ENCODE data around the gene KCNT1. TPM values are rescaled to one million over a fixed set of nuclear protein-coding genes. Genes with fewer than 3 reads are reported as not detected.

KCNT1 gene
- total RNA-seq, 4 donors from 2014 or later, result 0.09 TPM; not detected in 3

GRCh38 chr9:135778421-135778820, 76.4 kb downstream of the KCNT1 start:
- WGBS, 2 donors, result 80 to 100% methylated on average over 1 of the region's 19 CpGs
- H3K9me3 ChIP-seq, result no peaks in the 10 kb centered on the region
- intact Hi-C loops (cut with DNase I), result no loop called here
- TF ChIP-seq POLR2A (IDR thresholded peaks at IDR 0.05) (no peak), CTCF (IDR thresholded peaks at IDR 0.05) (no peak)
- H3K4me3 ChIP-seq, result no peak overlapping the region
- H3K36me3 ChIP-seq, result no peaks in the 10 kb centered on the region
- H3K27me3 ChIP-seq, result peaks cover 0 to 53% (median 0%) of the 10 kb centered on the region in 4 donors
- no peak for DNase-seq
- H3K4me1 ChIP-seq, result no peaks in the 10 kb centered on the region
- no peak overlapping the region for H3K27ac ChIP-seq

GRCh38 chr9:135779571-135779970, 77.6 kb downstream of the KCNT1 start:
- TF ChIP-seq CTCF (IDR thresholded peaks at IDR 0.05) (no peak), POLR2A (IDR thresholded peaks at IDR 0.05) (no peak)
- no peaks in the 10 kb centered on the region for H3K9me3 ChIP-seq
- H3K27me3 ChIP-seq, result peaks cover 0 to 57% (median 0%) of the 10 kb centered on the region in 4 donors
- no peaks in the 10 kb centered on the region for H3K4me1 ChIP-seq
- H3K27ac ChIP-seq, result no peak overlapping the region
- WGBS, 2 donors, result 78 to 90% methylated on average over 8 of the region's 14 CpGs
- H3K36me3 ChIP-seq, result no peaks in the 10 kb centered on the region
- DNase-seq, result no peak
- no peak overlapping the region for H3K4me3 ChIP-seq
- intact Hi-C loops (cut with DNase I), result no loop called here

GRCh38 chr9:135780086-135780485, 78.1 kb downstream of the KCNT1 start:
- TF ChIP-seq CTCF (IDR thresholded peaks at IDR 0.05) (no peak), POLR2A (IDR thresholded peaks at IDR 0.05) (no peak)
- Histone ChIP-seq H3K27ac (no peak overlapping the region), H3K4me1 (no peaks in the 10 kb centered on the region), H3K9me3 (no peaks in the 10 kb centered on the region), H3K27me3 (peaks cover 0 to 56% (median 0%) of the 10 kb centered on the region in 4 donors), H3K36me3 (no peaks in the 10 kb centered on the region), H3K4me3 (no peak overlapping the region)
- intact Hi-C loops (cut with DNase I), result no loop called here
- 50 to 100% methylated on average over 2 of the region's 16 CpGs for WGBS, 2 donors
- DNase-seq, result no peak

- no peak overlapping the region for H3K27ac ChIP-seq
- intact Hi-C loops (cut with DNase I), result no loop called here
- H3K4me1 ChIP-seq, result no peaks in the 10 kb centered on the region
- H3K9me3 ChIP-seq, result no peaks in the 10 kb centered on the region
- 60% methylated on average over 1 of the region's 21 CpGs; no CpG with 5 or more reads in 1 of the 2 donors for WGBS, 2 donors
- DNase-seq, result no peak
- no peaks in the 10 kb centered on the region for H3K36me3 ChIP-seq
- TF ChIP-seq CTCF (IDR thresholded peaks at IDR 0.05), result no peak
- TF ChIP-seq POLR2A (IDR thresholded peaks at IDR 0.05), result no peak
- H3K27me3 ChIP-seq, result peaks cover 0 to 52% (median 0%) of the 10 kb centered on the region in 4 donors
- no peak overlapping the region for H3K4me3 ChIP-seq
Measured at GRCh38 chr9:135780626-135781025, 78.6 kb downstream of the KCNT1 start.

GRCh38 chr9:135782946-135783345, 81.0 kb downstream of the KCNT1 start:
- no peak overlapping the region for H3K4me3 ChIP-seq
- WGBS, 2 donors, result 85% methylated on average over 7 of the region's 24 CpGs; no CpG with 5 or more reads in 1 of the 2 donors
- intact Hi-C loops (cut with DNase I), result no loop called here
- no peaks in the 10 kb centered on the region for H3K36me3 ChIP-seq
- peaks cover 0 to 66% (median 0%) of the 10 kb centered on the region in 4 donors for H3K27me3 ChIP-seq
- no peak for DNase-seq
- H3K4me1 ChIP-seq, result no peaks in the 10 kb centered on the region
- no peaks in the 10 kb centered on the region for H3K9me3 ChIP-seq
- TF ChIP-seq CTCF (IDR thresholded peaks at IDR 0.05) (no peak), POLR2A (IDR thresholded peaks at IDR 0.05) (no peak)
- H3K27ac ChIP-seq, result no peak overlapping the region

Data from esophagus squamous epithelium (tissue), 5 donors.